ENCODE results near the gene PRPF38A. TPM values are rescaled to one million over a fixed set of nuclear protein-coding genes. Genes with fewer than 3 reads are reported as not detected.

Gene PRPF38A
- total RNA-seq, 1 donor from 2014 or later = 10.4 TPM

GRCh38 chr1:52444463-52444862 lies 40.1 kb downstream of the PRPF38A start:
- Histone ChIP-seq H3K4me1 (ENCODE audit: control insufficient read depth in 3 of 3, insufficient read depth in 3 of 3, low read length in 3 of 3) (no peaks in the 10 kb centered on the region), H3K27me3 (ENCODE audit: control insufficient read depth in 3 of 3, insufficient read depth in 3 of 3, low read length in 3 of 3) (no peaks in the 10 kb centered on the region), H3K36me3 (ENCODE audit: control insufficient read depth in 3 of 3, insufficient read depth in 3 of 3, low read length in 3 of 3) (peaks cover 18 to 42% (median 30%) of the 10 kb centered on the region in 3 donors), H3K27ac (ENCODE audit: low read depth, low read length) (no peak overlapping the region), H3K9ac (ENCODE audit: low read depth in 1 of 3, low read length in 3 of 3) (no peak overlapping the region), H3K9me3 (ENCODE audit: control insufficient read depth in 3 of 3, low read length in 3 of 3) (no peaks in the 10 kb centered on the region), H3K4me3 (ENCODE audit: low read length in 3 of 3) (no peak overlapping the region)

GRCh38 chr1:52454127-52454526 lies 49.7 kb downstream of the PRPF38A start:
- Histone ChIP-seq H3K4me1 (ENCODE audit: control insufficient read depth in 3 of 3, insufficient read depth in 3 of 3, low read length in 3 of 3) (no peaks in the 10 kb centered on the region), H3K4me3 (ENCODE audit: low read length in 3 of 3) (no peak overlapping the region), H3K27me3 (ENCODE audit: control insufficient read depth in 3 of 3, insufficient read depth in 3 of 3, low read length in 3 of 3) (no peaks in the 10 kb centered on the region), H3K9ac (ENCODE audit: low read depth in 1 of 3, low read length in 3 of 3) (no peak overlapping the region), H3K36me3 (ENCODE audit: control insufficient read depth in 3 of 3, insufficient read depth in 3 of 3, low read length in 3 of 3) (peaks cover 0 to 10% (median 4%) of the 10 kb centered on the region in 3 donors), H3K27ac (ENCODE audit: low read depth, low read length) (no peak overlapping the region), H3K9me3 (ENCODE audit: control insufficient read depth in 3 of 3, low read length in 3 of 3) (no peaks in the 10 kb centered on the region)

GRCh38 chr1:52454779-52455178 lies 50.4 kb downstream of the PRPF38A start:
- peaks cover 0 to 10% (median 4%) of the 10 kb centered on the region in 3 donors for H3K36me3 ChIP-seq (ENCODE audit: control insufficient read depth in 3 of 3, insufficient read depth in 3 of 3, low read length in 3 of 3)
- no peak overlapping the region for H3K27ac ChIP-seq (ENCODE audit: low read depth, low read length)
- no peaks in the 10 kb centered on the region for H3K9me3 ChIP-seq (ENCODE audit: control insufficient read depth in 3 of 3, low read length in 3 of 3)

GRCh38 chr1:52455686-52456085 lies 51.3 kb downstream of the PRPF38A start:
- Histone ChIP-seq H3K9ac (ENCODE audit: low read depth in 1 of 3, low read length in 3 of 3) (no peak overlapping the region), H3K9me3 (ENCODE audit: control insufficient read depth in 3 of 3, low read length in 3 of 3) (no peaks in the 10 kb centered on the region), H3K4me3 (ENCODE audit: low read length in 3 of 3) (no peak overlapping the region), H3K27ac (ENCODE audit: low read depth, low read length) (no peak overlapping the region), H3K36me3 (ENCODE audit: control insufficient read depth in 3 of 3, insufficient read depth in 3 of 3, low read length in 3 of 3) (peaks cover 0 to 10% (median 4%) of the 10 kb centered on the region in 3 donors), H3K27me3 (ENCODE audit: control insufficient read depth in 3 of 3, insufficient read depth in 3 of 3, low read length in 3 of 3) (no peaks in the 10 kb centered on the region), H3K4me1 (ENCODE audit: control insufficient read depth in 3 of 3, insufficient read depth in 3 of 3, low read length in 3 of 3) (no peaks in the 10 kb centered on the region)

More at GRCh38 chr1:52454779-52455178, 50.4 kb downstream of the PRPF38A start:
- H3K4me3 ChIP-seq (ENCODE audit: low read length in 3 of 3) = no peak overlapping the region
- no peaks in the 10 kb centered on the region for H3K4me1 ChIP-seq (ENCODE audit: control insufficient read depth in 3 of 3, insufficient read depth in 3 of 3, low read length in 3 of 3)
- H3K27me3 ChIP-seq (ENCODE audit: control insufficient read depth in 3 of 3, insufficient read depth in 3 of 3, low read length in 3 of 3) = no peaks in the 10 kb centered on the region
- H3K9ac ChIP-seq (ENCODE audit: low read depth in 1 of 3, low read length in 3 of 3) = no peak overlapping the region

GRCh38 chr1:52460694-52461093 lies 56.3 kb downstream of the PRPF38A start:
- Histone ChIP-seq H3K27me3 (ENCODE audit: control insufficient read depth in 3 of 3, insufficient read depth in 3 of 3, low read length in 3 of 3) (no peaks in the 10 kb centered on the region), H3K27ac (ENCODE audit: low read depth, low read length) (no peak overlapping the region), H3K9me3 (ENCODE audit: control insufficient read depth in 3 of 3, low read length in 3 of 3) (no peaks in the 10 kb centered on the region), H3K4me1 (ENCODE audit: control insufficient read depth in 3 of 3, insufficient read depth in 3 of 3, low read length in 3 of 3) (no peaks in the 10 kb centered on the region), H3K9ac (ENCODE audit: low read depth in 1 of 3, low read length in 3 of 3) (no peak overlapping the region), H3K4me3 (ENCODE audit: low read length in 3 of 3) (no peak overlapping the region), H3K36me3 (ENCODE audit: control insufficient read depth in 3 of 3, insufficient read depth in 3 of 3, low read length in 3 of 3) (peaks cover 2 to 14% (median 6%) of the 10 kb centered on the region in 3 donors)

GRCh38 chr1:52461821-52462220 lies 57.4 kb downstream of the PRPF38A start:
- no peaks in the 10 kb centered on the region for H3K9me3 ChIP-seq (ENCODE audit: control insufficient read depth in 3 of 3, low read length in 3 of 3)
- H3K9ac ChIP-seq (ENCODE audit: low read depth in 1 of 3, low read length in 3 of 3) = no peak overlapping the region
- peaks cover 2 to 13% (median 6%) of the 10 kb centered on the region in 3 donors for H3K36me3 ChIP-seq (ENCODE audit: control insufficient read depth in 3 of 3, insufficient read depth in 3 of 3, low read length in 3 of 3)
- H3K27me3 ChIP-seq (ENCODE audit: control insufficient read depth in 3 of 3, insufficient read depth in 3 of 3, low read length in 3 of 3) = no peaks in the 10 kb centered on the region
- H3K4me1 ChIP-seq (ENCODE audit: control insufficient read depth in 3 of 3, insufficient read depth in 3 of 3, low read length in 3 of 3) = no peaks in the 10 kb centered on the region
- no peak overlapping the region for H3K4me3 ChIP-seq (ENCODE audit: low read length in 3 of 3)
- H3K27ac ChIP-seq (ENCODE audit: low read depth, low read length) = no peak overlapping the region

- Histone ChIP-seq H3K27ac (ENCODE audit: low read depth, low read length) (no peak overlapping the region), H3K36me3 (ENCODE audit: control insufficient read depth in 3 of 3, insufficient read depth in 3 of 3, low read length in 3 of 3) (peaks cover 2 to 11% (median 6%) of the 10 kb centered on the region in 3 donors), H3K27me3 (ENCODE audit: control insufficient read depth in 3 of 3, insufficient read depth in 3 of 3, low read length in 3 of 3) (no peaks in the 10 kb centered on the region), H3K4me1 (ENCODE audit: control insufficient read depth in 3 of 3, insufficient read depth in 3 of 3, low read length in 3 of 3) (no peaks in the 10 kb centered on the region), H3K9ac (ENCODE audit: low read depth in 1 of 3, low read length in 3 of 3) (no peak overlapping the region), H3K4me3 (ENCODE audit: low read length in 3 of 3) (no peak overlapping the region), H3K9me3 (ENCODE audit: control insufficient read depth in 3 of 3, low read length in 3 of 3) (no peaks in the 10 kb centered on the region)
These were observed 59.5 kb downstream of the PRPF38A start for GRCh38 chr1:52463891-52464290.

GRCh38 chr1:52469108-52469507 lies 64.7 kb downstream of the PRPF38A start:
- Histone ChIP-seq H3K4me1 (ENCODE audit: control insufficient read depth in 3 of 3, insufficient read depth in 3 of 3, low read length in 3 of 3) (no peaks in the 10 kb centered on the region), H3K4me3 (ENCODE audit: low read length in 3 of 3) (no peak overlapping the region), H3K36me3 (ENCODE audit: control insufficient read depth in 3 of 3, insufficient read depth in 3 of 3, low read length in 3 of 3) (peaks cover 0 to 11% (median 0%) of the 10 kb centered on the region in 3 donors), H3K9ac (ENCODE audit: low read depth in 1 of 3, low read length in 3 of 3) (no peak overlapping the region), H3K27ac (ENCODE audit: low read depth, low read length) (no peak overlapping the region), H3K9me3 (ENCODE audit: control insufficient read depth in 3 of 3, low read length in 3 of 3) (no peaks in the 10 kb centered on the region), H3K27me3 (ENCODE audit: control insufficient read depth in 3 of 3, insufficient read depth in 3 of 3, low read length in 3 of 3) (no peaks in the 10 kb centered on the region)

Other genes with a start within 250 kb of the PRPF38A start
- 10.4 TPM for gene CC2D1B, start 38.4 kb upstream of the PRPF38A start, total RNA-seq
- gene ORC1, start 179 bp upstream of the PRPF38A start, total RNA-seq = 1.6 TPM
- gene TUT4, start 148.5 kb downstream of the PRPF38A start, total RNA-seq = 103 TPM
- 96.0 TPM for gene GPX7, start 197.8 kb downstream of the PRPF38A start, total RNA-seq
- 0.52 TPM for gene SHISAL2A, start 228.6 kb downstream of the PRPF38A start, total RNA-seq